ENCODE data around the gene ITPKB.
"Not testable (repeated sequence)": the region's sequence is repeated elsewhere in the genome, so short reads cannot be mapped to it uniquely, and the experiment has no call there.

Gene ITPKB

GRCh38 chr1:226616636-226617035 lies 122.4 kb downstream of the ITPKB start:
- H3K27me3 ChIP-seq (ENCODE audit: insufficient read depth, poor library complexity, severe bottlenecking) = no peaks in the 10 kb centered on the region
- H3K27ac ChIP-seq (replicated peaks) = no peak overlapping the region
- no peak overlapping the region for H3K4me3 ChIP-seq (replicated peaks; ENCODE audit: insufficient read depth, low read length)
- TF ChIP-seq REST (IDR thresholded peaks at IDR 0.05; ENCODE audit: insufficient replicate concordance, low read depth) (no peak), GABPA (IDR thresholded peaks at IDR 0.05; ENCODE audit: low read depth) (no peak), SPI1 (IDR thresholded peaks at IDR 0.05; ENCODE audit: borderline replicate concordance, low read depth) (no peak), POLR2AphosphoS5 (IDR thresholded peaks at IDR 0.05; ENCODE audit: low read depth) (no peak), CTCF (IDR thresholded peaks at IDR 0.05; ENCODE audit: insufficient read depth, low read length) (no peak)
- DNase-seq (ENCODE audit: low read depth in 1 of 2, low spot score in 1 of 2) = no peak

GRCh38 chr1:226615876-226616275 lies 123.2 kb downstream of the ITPKB start:
- Histone ChIP-seq H3K27ac (replicated peaks) (no peak overlapping the region), H3K27me3 (ENCODE audit: insufficient read depth, poor library complexity, severe bottlenecking) (no peaks in the 10 kb centered on the region), H3K4me3 (replicated peaks; ENCODE audit: insufficient read depth, low read length) (no peak overlapping the region)
- TF ChIP-seq REST (IDR thresholded peaks at IDR 0.05; ENCODE audit: insufficient replicate concordance, low read depth) (no peak), CTCF (IDR thresholded peaks at IDR 0.05; ENCODE audit: insufficient read depth, low read length) (no peak)
- DNase-seq (ENCODE audit: low read depth in 1 of 2, low spot score in 1 of 2) = no peak

- not testable (repeated sequence) for DNase-seq (ENCODE audit: low read depth in 1 of 2, low spot score in 1 of 2); H3K27ac ChIP-seq (replicated peaks); H3K27me3 ChIP-seq (ENCODE audit: insufficient read depth, poor library complexity, severe bottlenecking); H3K4me3 ChIP-seq (replicated peaks; ENCODE audit: insufficient read depth, low read length)
Measured at GRCh38 chr1:226611980-226612379, 127.1 kb downstream of the ITPKB start.

GRCh38 chr1:226611301-226611700 lies 127.8 kb downstream of the ITPKB start:
- H3K27ac ChIP-seq (replicated peaks) = no peak overlapping the region
- DNase-seq (ENCODE audit: low read depth in 1 of 2, low spot score in 1 of 2) = no peak
- TF ChIP-seq REST (IDR thresholded peaks at IDR 0.05; ENCODE audit: insufficient replicate concordance, low read depth) (no peak), GABPA (IDR thresholded peaks at IDR 0.05; ENCODE audit: low read depth) (no peak), SPI1 (IDR thresholded peaks at IDR 0.05; ENCODE audit: borderline replicate concordance, low read depth) (no peak), POLR2AphosphoS5 (IDR thresholded peaks at IDR 0.05; ENCODE audit: low read depth) (no peak), CTCF (IDR thresholded peaks at IDR 0.05; ENCODE audit: insufficient read depth, low read length) (no peak)
- H3K27me3 ChIP-seq (ENCODE audit: insufficient read depth, poor library complexity, severe bottlenecking) = no peaks in the 10 kb centered on the region
- H3K4me3 ChIP-seq (replicated peaks; ENCODE audit: insufficient read depth, low read length) = no peak overlapping the region
